Hematopoietic multipotent progenitor cell treated with erythropoietin and hydrocortisone succinate and interleukin-3 and kit ligand, for 4 days (in vitro differentiated cells): ENCODE results near the gene COX17.
A peak's percentile ranks its signal among the peaks of the same experiment; 100 is the strongest.

Source experiments
- DNase-seq: peaks from one replicate; pipeline ENCODE4 v3.0.0-alpha.2; 2015

COX17 gene

GRCh38 chr3:119643528-119643927 is 33.7 kb downstream of the COX17 start:
- DNase-seq = no peak

- DNase-seq = peak; percentile 25
Measured at GRCh38 chr3:119642746-119643473, 34.3 kb downstream of the COX17 start.

GRCh38 chr3:119641416-119641815 is 35.8 kb downstream of the COX17 start:
- DNase-seq = no peak

GRCh38 chr3:119639494-119640350 is 37.5 kb downstream of the COX17 start:
- DNase-seq = no peak

- peak; percentile 61 for DNase-seq
Measured at GRCh38 chr3:119637679-119638477, 39.3 kb downstream of the COX17 start.

GRCh38 chr3:119636891-119637611 is 40.2 kb downstream of the COX17 start:
- DNase-seq = peak; percentile 40

GRCh38 chr3:119636249-119636648 is 41.0 kb downstream of the COX17 start:
- DNase-seq = no peak

- DNase-seq = no peak
Measured at GRCh38 chr3:119635719-119636118, 41.5 kb downstream of the COX17 start.

- DNase-seq = no peak
Measured at GRCh38 chr3:119632829-119633228, 44.4 kb downstream of the COX17 start.

- no peak for DNase-seq
Measured at GRCh38 chr3:119632216-119632615, 45.0 kb downstream of the COX17 start.

- no peak for DNase-seq
Measured at GRCh38 chr3:119631516-119631915, 45.7 kb downstream of the COX17 start.

- DNase-seq = no peak
Measured at GRCh38 chr3:119630880-119631329, 46.3 kb downstream of the COX17 start.

- peak; percentile 43 for DNase-seq
Measured at GRCh38 chr3:119630128-119630879, 46.9 kb downstream of the COX17 start.

GRCh38 chr3:119628816-119629445 is 48.3 kb downstream of the COX17 start:
- no peak for DNase-seq

GRCh38 chr3:119628390-119628789 is 48.8 kb downstream of the COX17 start:
- peak; percentile 31 for DNase-seq

- peak; percentile 58 for DNase-seq
Measured at GRCh38 chr3:119627461-119627860, 49.7 kb downstream of the COX17 start.

GRCh38 chr3:119626196-119626595 is 51.0 kb downstream of the COX17 start:
- no peak for DNase-seq

GRCh38 chr3:119625451-119626153 is 51.6 kb downstream of the COX17 start:
- no peak for DNase-seq

- DNase-seq = no peak
Measured at GRCh38 chr3:119624002-119624720, 53.0 kb downstream of the COX17 start.

GRCh38 chr3:119620899-119621298 is 56.3 kb downstream of the COX17 start:
- DNase-seq = no peak
